Osteocyte (in vitro differentiated cells): ENCODE data around the gene PDCD1. TPM values are rescaled to one million over a fixed set of nuclear protein-coding genes. Genes with fewer than 3 reads are reported as not detected.

ENCODE experiments used
- DNase-seq: peaks from one replicate; pipeline ENCODE4 v3.0.0; 2021; ENCODE audit warnings: mixed read lengths; ENCODE audit not compliant: unreplicated experiment; ENCODE audit errors: extremely low spot score
- H3K27ac Mint-ChIP-seq: one replicate; pipeline ENCODE4 v1.8.0; 2021; ENCODE audit warnings: mild to moderate bottlenecking, mixed read lengths; ENCODE audit not compliant: unreplicated experiment
- H3K27me3 Mint-ChIP-seq: one replicate; pipeline ENCODE4 v1.8.0; 2021; ENCODE audit warnings: mixed read lengths; ENCODE audit not compliant: unreplicated experiment
- H3K36me3 Mint-ChIP-seq: one replicate; pipeline ENCODE4 v1.8.0; 2021; ENCODE audit warnings: mixed read lengths; ENCODE audit not compliant: unreplicated experiment
- H3K4me1 Mint-ChIP-seq: one replicate; pipeline ENCODE4 v1.8.0; 2021; ENCODE audit warnings: mixed read lengths; ENCODE audit not compliant: unreplicated experiment
- H3K4me3 Mint-ChIP-seq: one replicate; pipeline ENCODE4 v1.8.0; 2021; ENCODE audit warnings: mild to moderate bottlenecking, moderate library complexity, mixed read lengths; ENCODE audit not compliant: unreplicated experiment
- H3K9me3 Mint-ChIP-seq: one replicate; pipeline ENCODE4 v1.8.0; 2021; ENCODE audit warnings: mixed read lengths; ENCODE audit not compliant: unreplicated experiment
- total RNA-seq: library from RNA; stranded (reverse); gene quantifications from 2 replicates; pipeline ENCODE4 v1.2.1, GENCODE V29; 2021
- TF ChIP-seq, protein P1 (sequence below): fragments of 200-600 bp; sonication (generic); IDR thresholded peaks from 2 replicates; pipeline ENCODE4 v1.5.0; 2021; ENCODE audit warnings: antibody characterized with exemption, mild to moderate bottlenecking, moderate library complexity

PDCD1 gene
- total RNA-seq, 1 donor from 2014 or later = not detected

DNA sequence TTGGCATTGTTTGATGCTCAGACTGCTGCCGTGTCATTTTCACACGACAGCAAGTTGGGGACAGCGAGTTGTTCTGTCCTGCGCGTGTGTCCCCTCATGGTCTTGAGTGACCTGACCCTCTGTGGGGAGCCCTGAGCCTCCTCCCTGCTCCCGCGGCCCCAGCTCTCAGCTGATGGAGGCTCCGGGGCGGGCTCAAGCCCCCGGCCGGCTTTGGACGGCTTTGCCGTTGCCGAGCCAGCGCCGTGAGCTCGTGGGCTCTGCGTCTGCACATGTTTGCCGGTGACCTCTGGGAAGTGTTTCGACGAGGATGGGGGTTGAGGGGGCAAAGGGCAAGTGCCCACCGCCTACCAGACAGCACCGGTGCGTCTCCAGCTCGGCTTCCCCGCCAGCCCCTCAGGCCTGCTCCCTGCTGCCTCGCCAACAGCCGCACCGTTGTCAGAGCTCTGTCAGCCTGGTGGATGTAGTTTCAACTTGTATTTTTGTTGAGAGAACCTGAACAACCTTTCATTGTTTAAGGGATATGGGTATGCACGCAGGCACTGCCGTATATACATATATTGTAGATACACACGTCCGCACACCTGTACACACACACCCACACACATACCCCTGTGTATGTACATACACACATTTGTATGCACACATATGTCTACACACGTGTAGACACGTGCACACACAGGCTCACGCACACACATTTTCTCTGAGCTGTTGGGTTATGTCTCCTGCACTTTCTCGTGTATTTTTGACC lies 13.7 kb downstream of the PDCD1 start:
- Mint-ChIP-seq H3K27ac (no peak overlapping the region), H3K9me3 (no peaks in the 10 kb centered on the region), H3K4me3 (peak overlapping the region; percentile 35)

DNA sequence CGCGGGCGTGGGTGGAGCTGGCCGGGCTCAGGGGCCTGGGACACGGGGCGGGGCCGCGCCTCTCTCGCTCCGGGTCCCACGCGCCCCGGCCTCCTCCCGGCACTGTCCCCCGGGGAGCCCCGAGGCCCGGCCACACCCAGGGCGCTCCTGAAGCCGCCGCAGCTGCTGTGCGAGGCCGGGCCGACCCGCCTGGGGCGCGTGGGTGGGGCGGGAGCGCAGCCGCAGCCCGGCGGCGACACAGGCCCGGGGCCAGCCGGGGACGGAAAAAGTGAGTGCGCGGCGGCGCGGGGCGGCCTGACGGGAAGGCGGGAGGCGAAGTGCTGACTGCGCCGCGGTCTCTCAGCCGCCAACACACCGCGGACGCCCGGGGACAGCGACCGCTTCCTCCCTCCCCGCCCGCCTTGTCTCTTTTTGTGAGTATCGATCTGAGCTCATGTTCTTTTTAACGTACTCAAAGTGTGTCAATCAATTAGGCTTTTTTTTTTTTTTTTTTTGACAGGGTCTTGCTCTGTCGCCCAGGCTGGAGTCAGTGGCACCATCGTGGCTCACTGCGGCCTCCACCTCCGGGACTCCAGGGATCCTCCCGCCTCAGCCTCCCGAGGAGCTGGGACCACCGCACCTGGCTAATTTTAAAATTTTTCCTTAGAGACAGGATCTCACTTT lies 14.5 kb downstream of the PDCD1 start:
- Mint-ChIP-seq H3K4me3 (peak overlapping the region; percentile 53), H3K4me1 (peaks cover 11% of the 10 kb centered on the region), H3K9me3 (no peaks in the 10 kb centered on the region), H3K36me3 (no peaks in the 10 kb centered on the region), H3K27ac (no peak overlapping the region), H3K27me3 (peaks cover 30% of the 10 kb centered on the region)
- TF ChIP-seq, protein P1, sequence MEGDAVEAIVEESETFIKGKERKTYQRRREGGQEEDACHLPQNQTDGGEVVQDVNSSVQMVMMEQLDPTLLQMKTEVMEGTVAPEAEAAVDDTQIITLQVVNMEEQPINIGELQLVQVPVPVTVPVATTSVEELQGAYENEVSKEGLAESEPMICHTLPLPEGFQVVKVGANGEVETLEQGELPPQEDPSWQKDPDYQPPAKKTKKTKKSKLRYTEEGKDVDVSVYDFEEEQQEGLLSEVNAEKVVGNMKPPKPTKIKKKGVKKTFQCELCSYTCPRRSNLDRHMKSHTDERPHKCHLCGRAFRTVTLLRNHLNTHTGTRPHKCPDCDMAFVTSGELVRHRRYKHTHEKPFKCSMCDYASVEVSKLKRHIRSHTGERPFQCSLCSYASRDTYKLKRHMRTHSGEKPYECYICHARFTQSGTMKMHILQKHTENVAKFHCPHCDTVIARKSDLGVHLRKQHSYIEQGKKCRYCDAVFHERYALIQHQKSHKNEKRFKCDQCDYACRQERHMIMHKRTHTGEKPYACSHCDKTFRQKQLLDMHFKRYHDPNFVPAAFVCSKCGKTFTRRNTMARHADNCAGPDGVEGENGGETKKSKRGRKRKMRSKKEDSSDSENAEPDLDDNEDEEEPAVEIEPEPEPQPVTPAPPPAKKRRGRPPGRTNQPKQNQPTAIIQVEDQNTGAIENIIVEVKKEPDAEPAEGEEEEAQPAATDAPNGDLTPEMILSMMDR = no peak
- DNase-seq = no peak

More for the DNA sequence above, 13.7 kb downstream of the PDCD1 start:
- peaks cover 11% of the 10 kb centered on the region for H3K4me1 Mint-ChIP-seq
- TF ChIP-seq, protein P1 = no peak
- no peak for DNase-seq
- H3K27me3 Mint-ChIP-seq = peaks cover 26% of the 10 kb centered on the region
- H3K36me3 Mint-ChIP-seq = no peaks in the 10 kb centered on the region

DNA sequence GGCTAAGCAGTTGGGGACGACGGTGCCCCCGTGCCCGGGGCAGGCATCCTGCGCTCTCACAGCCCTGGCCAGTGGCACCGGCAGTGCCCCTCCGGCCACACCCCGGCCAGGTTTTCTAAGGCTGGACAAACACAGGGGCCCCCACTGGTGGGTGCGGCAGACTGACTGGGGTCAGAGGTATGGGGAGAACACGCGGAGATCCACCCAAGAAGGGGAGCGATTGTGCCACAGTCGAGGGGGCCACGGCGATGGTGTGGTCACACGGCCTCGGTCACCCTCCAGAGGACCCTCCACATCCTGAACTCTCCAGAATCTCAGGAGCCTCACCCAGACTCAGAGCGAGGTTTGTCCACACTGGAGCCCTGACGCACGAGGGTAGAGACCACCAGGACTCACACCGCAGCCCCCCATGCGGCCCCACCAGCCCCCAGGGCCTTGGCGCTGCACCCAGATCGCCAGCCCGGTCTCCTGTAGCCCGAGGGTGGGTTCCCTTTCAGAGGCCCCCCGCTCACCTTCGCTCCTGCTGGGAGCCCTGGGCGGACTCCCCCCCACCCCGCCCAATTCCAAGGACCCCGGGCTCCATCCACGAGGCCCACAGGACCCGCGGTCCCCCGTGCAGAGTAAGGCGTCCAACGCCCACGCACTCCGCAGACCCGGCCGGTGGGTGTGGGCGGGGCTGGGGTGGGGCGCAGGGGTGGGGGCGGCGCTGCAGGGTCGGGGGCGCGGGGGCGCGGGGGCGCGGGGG lies 15.2 kb downstream of the PDCD1 start:
- no peak for DNase-seq
- peaks cover 29% of the 10 kb centered on the region for H3K27me3 Mint-ChIP-seq
- TF ChIP-seq, protein P1 = no peak
- H3K27ac Mint-ChIP-seq = no peak overlapping the region
- peaks cover 11% of the 10 kb centered on the region for H3K4me1 Mint-ChIP-seq
- no peak overlapping the region for H3K4me3 Mint-ChIP-seq
- no peaks in the 10 kb centered on the region for H3K9me3 Mint-ChIP-seq
- H3K36me3 Mint-ChIP-seq = no peaks in the 10 kb centered on the region

DNA sequence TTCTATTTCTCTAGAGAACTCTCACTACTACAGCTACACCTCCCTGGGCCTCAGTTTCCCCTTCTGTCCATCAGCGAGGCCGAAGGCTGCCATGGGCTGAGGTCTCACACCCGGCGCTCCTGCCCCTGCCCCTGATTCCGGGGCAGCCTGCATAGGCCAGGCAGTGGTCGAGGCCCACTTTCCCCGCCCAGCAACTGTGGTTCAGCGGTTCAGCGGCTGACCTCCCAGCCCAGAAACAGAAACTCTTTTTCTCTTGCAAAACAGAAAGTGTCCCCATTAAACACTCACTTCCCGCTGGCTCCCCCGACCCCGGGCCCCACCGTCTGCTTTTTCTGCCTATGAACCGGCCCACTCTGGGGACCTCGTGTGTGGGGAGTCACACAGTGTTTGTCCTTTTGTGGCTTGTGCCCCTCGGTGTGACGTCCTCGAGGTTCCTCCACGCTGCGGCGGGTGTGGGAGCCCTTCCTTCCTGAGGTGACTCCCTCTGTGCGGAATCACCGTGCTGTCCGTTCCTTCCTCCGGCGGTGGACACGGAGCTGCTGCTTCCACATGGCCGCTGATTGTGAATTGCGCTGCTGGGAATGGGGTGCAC lies 16.0 kb downstream of the PDCD1 start:
- no peaks in the 10 kb centered on the region for H3K36me3 Mint-ChIP-seq
- H3K27ac Mint-ChIP-seq = no peak overlapping the region
- H3K27me3 Mint-ChIP-seq = peaks cover 37% of the 10 kb centered on the region
- DNase-seq = no peak
- no peak overlapping the region for H3K4me3 Mint-ChIP-seq
- H3K4me1 Mint-ChIP-seq = peaks cover 11% of the 10 kb centered on the region
- H3K9me3 Mint-ChIP-seq = no peaks in the 10 kb centered on the region
- TF ChIP-seq, protein P1 = no peak
